Mucosa of stomach (tissue), 1 donor: ENCODE data around the gene DDX27.

ENCODE experiments used
- H3K27me3 ChIP-seq: one replicate; pipeline ENCODE4 v1.7.0; 2013; ENCODE audit warnings: mild to moderate bottlenecking, low read length; ENCODE audit not compliant: control insufficient read depth, insufficient read depth
- H3K36me3 ChIP-seq: one replicate; pipeline ENCODE4 v1.7.0; 2013; ENCODE audit warnings: low read length; ENCODE audit not compliant: control insufficient read depth, insufficient read depth
- H3K4me1 ChIP-seq: one replicate; pipeline ENCODE4 v1.7.0; 2013; ENCODE audit warnings: mild to moderate bottlenecking, low read length; ENCODE audit not compliant: control insufficient read depth, insufficient read depth
- H3K4me3 ChIP-seq: one replicate; pipeline ENCODE4 v1.7.0; 2013; ENCODE audit warnings: low read length
- H3K9ac ChIP-seq: one replicate; pipeline ENCODE4 v1.7.0; 2013; ENCODE audit warnings: mild to moderate bottlenecking, low read length, moderate library complexity
- H3K9me3 ChIP-seq: one replicate; pipeline ENCODE4 v1.7.0; 2013; ENCODE audit warnings: mild to moderate bottlenecking, low read length, moderate library complexity; ENCODE audit not compliant: control insufficient read depth
- donor health status: Pancreatic carcinoma.

DDX27 gene

GRCh38 chr20:49259799-49260198 is 40.6 kb downstream of the DDX27 start:
- H3K9ac ChIP-seq, result no peak overlapping the region
- no peaks in the 10 kb centered on the region for H3K4me1 ChIP-seq
- no peaks in the 10 kb centered on the region for H3K9me3 ChIP-seq
- H3K36me3 ChIP-seq, result peaks cover 11% of the 10 kb centered on the region
- no peaks in the 10 kb centered on the region for H3K27me3 ChIP-seq
- no peak overlapping the region for H3K4me3 ChIP-seq

GRCh38 chr20:49260218-49260617 is 41.0 kb downstream of the DDX27 start:
- H3K4me3 ChIP-seq, result no peak overlapping the region
- no peaks in the 10 kb centered on the region for H3K9me3 ChIP-seq
- peaks cover under 1% of the 10 kb centered on the region for H3K4me1 ChIP-seq
- peaks cover 12% of the 10 kb centered on the region for H3K36me3 ChIP-seq
- no peaks in the 10 kb centered on the region for H3K27me3 ChIP-seq
- H3K9ac ChIP-seq, result no peak overlapping the region

- no peaks in the 10 kb centered on the region for H3K27me3 ChIP-seq
- no peak overlapping the region for H3K9ac ChIP-seq
- peaks cover 7% of the 10 kb centered on the region for H3K36me3 ChIP-seq
- H3K4me3 ChIP-seq, result no peak overlapping the region
- H3K9me3 ChIP-seq, result no peaks in the 10 kb centered on the region
- peaks cover 10% of the 10 kb centered on the region for H3K4me1 ChIP-seq
These were observed 42.0 kb downstream of the DDX27 start for GRCh38 chr20:49261173-49261572.

GRCh38 chr20:49262444-49262843 is 43.2 kb downstream of the DDX27 start:
- no peaks in the 10 kb centered on the region for H3K9me3 ChIP-seq
- peaks cover 7% of the 10 kb centered on the region for H3K36me3 ChIP-seq
- H3K27me3 ChIP-seq, result no peaks in the 10 kb centered on the region
- no peak overlapping the region for H3K9ac ChIP-seq
- no peak overlapping the region for H3K4me3 ChIP-seq
- H3K4me1 ChIP-seq, result peaks cover 10% of the 10 kb centered on the region

GRCh38 chr20:49267327-49267726 is 48.1 kb downstream of the DDX27 start:
- Histone ChIP-seq H3K27me3 (no peaks in the 10 kb centered on the region), H3K9me3 (no peaks in the 10 kb centered on the region), H3K4me1 (peaks cover 22% of the 10 kb centered on the region), H3K36me3 (peaks cover 27% of the 10 kb centered on the region), H3K9ac (no peak overlapping the region), H3K4me3 (no peak overlapping the region)

- no peaks in the 10 kb centered on the region for H3K27me3 ChIP-seq
- H3K4me1 ChIP-seq, result peaks cover 22% of the 10 kb centered on the region
- no peak overlapping the region for H3K4me3 ChIP-seq
- H3K9me3 ChIP-seq, result no peaks in the 10 kb centered on the region
- no peak overlapping the region for H3K9ac ChIP-seq
- peaks cover 27% of the 10 kb centered on the region for H3K36me3 ChIP-seq
These were observed 49.6 kb downstream of the DDX27 start for GRCh38 chr20:49268600-49269365.

GRCh38 chr20:49270177-49270576 is 51.0 kb downstream of the DDX27 start:
- Histone ChIP-seq H3K9ac (no peak overlapping the region), H3K27me3 (no peaks in the 10 kb centered on the region), H3K36me3 (peaks cover 20% of the 10 kb centered on the region), H3K9me3 (no peaks in the 10 kb centered on the region), H3K4me1 (peaks cover 23% of the 10 kb centered on the region), H3K4me3 (no peak overlapping the region)

GRCh38 chr20:49270736-49271135 is 51.5 kb downstream of the DDX27 start:
- H3K36me3 ChIP-seq, result peaks cover 20% of the 10 kb centered on the region
- no peaks in the 10 kb centered on the region for H3K27me3 ChIP-seq
- no peak overlapping the region for H3K9ac ChIP-seq
- H3K4me1 ChIP-seq, result peaks cover 23% of the 10 kb centered on the region
- no peaks in the 10 kb centered on the region for H3K9me3 ChIP-seq
- H3K4me3 ChIP-seq, result no peak overlapping the region

GRCh38 chr20:49272654-49273053 is 53.4 kb downstream of the DDX27 start:
- Histone ChIP-seq H3K4me1 (peaks cover 20% of the 10 kb centered on the region), H3K9ac (no peak overlapping the region), H3K36me3 (peaks cover 20% of the 10 kb centered on the region), H3K27me3 (no peaks in the 10 kb centered on the region), H3K4me3 (no peak overlapping the region), H3K9me3 (no peaks in the 10 kb centered on the region)

- Histone ChIP-seq H3K4me1 (peaks cover 20% of the 10 kb centered on the region), H3K9me3 (no peaks in the 10 kb centered on the region), H3K36me3 (peaks cover 20% of the 10 kb centered on the region), H3K27me3 (no peaks in the 10 kb centered on the region), H3K9ac (no peak overlapping the region), H3K4me3 (no peak overlapping the region)
These were observed 54.6 kb downstream of the DDX27 start for GRCh38 chr20:49273696-49274277.

- H3K27me3 ChIP-seq, result no peaks in the 10 kb centered on the region
- H3K36me3 ChIP-seq, result peaks cover 22% of the 10 kb centered on the region
- H3K9me3 ChIP-seq, result peaks cover 4% of the 10 kb centered on the region
- peaks cover 28% of the 10 kb centered on the region for H3K4me1 ChIP-seq
- no peak overlapping the region for H3K4me3 ChIP-seq
- no peak overlapping the region for H3K9ac ChIP-seq
These were observed 56.0 kb downstream of the DDX27 start for GRCh38 chr20:49275216-49275615.

- Histone ChIP-seq H3K4me3 (no peak overlapping the region), H3K36me3 (peaks cover 22% of the 10 kb centered on the region), H3K27me3 (no peaks in the 10 kb centered on the region), H3K4me1 (peaks cover 24% of the 10 kb centered on the region), H3K9me3 (peaks cover 8% of the 10 kb centered on the region), H3K9ac (no peak overlapping the region)
These were observed 56.4 kb downstream of the DDX27 start for GRCh38 chr20:49275636-49276035.
